Ovary (tissue), 9 donors: ENCODE results near the gene DNAJC18. TPM values are rescaled to one million over a fixed set of nuclear protein-coding genes. Genes with fewer than 3 reads are reported as not detected.

Experiments used
- DNase-seq, 5 donors: peaks; one replicate each; pipeline ENCODE4 v3.0.0-alpha.2; 2019 to 2020
- H3K27ac ChIP-seq, 2 donors: fragments of 200-600 bp; one replicate each; pipeline versions ENCODE4 v1.5.1 to v1.8.0; 2019 to 2022
- H3K27me3 ChIP-seq: fragments of 200-600 bp; one replicate; pipeline ENCODE4 v1.8.0; 2022
- H3K36me3 ChIP-seq: fragments of 200-600 bp; sonication (generic); one replicate; pipeline ENCODE4 v1.5.1; 2019
- H3K4me1 ChIP-seq: one replicate; pipeline ENCODE4 v1.8.1; 2013; ENCODE audit warnings: mild to moderate bottlenecking, moderate library complexity; ENCODE audit not compliant: insufficient read depth
- H3K4me3 ChIP-seq: fragments of 200-600 bp; sonication (generic); one replicate; pipeline ENCODE4 v1.5.1; 2017
- H3K9me3 ChIP-seq, 2 donors: fragments of 200-600 bp in 1 of 2; sonication (generic) in 1 of 2; one replicate each; pipeline versions ENCODE4 v1.5.1 to v1.8.1; 2013 to 2019; ENCODE audit warnings: mild to moderate bottlenecking in 1 of 2, moderate library complexity in 1 of 2
- CTCF ChIP-seq, 3 donors: fragments of 450-650 bp in 2 of 3; fragments of 200-600 bp in 1 of 3; IDR thresholded peaks; one replicate each; pipeline versions ENCODE4 v1.5.1 to v1.8.0; 2016 to 2022; ENCODE audit warnings: antibody characterized with exemption in 3 of 3, mild to moderate bottlenecking in 1 of 3
- EP300 ChIP-seq: sonication (generic); formaldehyde crosslinking; IDR thresholded peaks from one replicate; pipeline ENCODE4 v1.6.1; 2017; ENCODE audit warnings: antibody characterized with exemption
- POLR2A ChIP-seq: fragments of 450-650 bp; IDR thresholded peaks from one replicate; pipeline ENCODE4 v1.6.1; 2017; ENCODE audit warnings: antibody characterized with exemption, mild to moderate bottlenecking, moderate library complexity
- WGBS, 3 donors: extraction: QIAGEN DNeasy Blood & Tissue Kit in 1 of 3; methylation state at CpG; one replicate each; pipeline versions ENCODE4 v1.1.5 to v1.1.7; 2013 to 2017; 5-methylcytosine and 5-hydroxymethylcytosine counted together
- intact Hi-C, 4 donors: fragments of 100-400 bp; cut with DNase I; formaldehyde crosslinking; loops; one replicate each; pipeline versions ENCODE4 v1.11.0 to v1.15.1; 2022 to 2023
- polyA plus RNA-seq, 2 donors: library from polyadenylated mRNA; stranded (reverse); fragments of 200-250 nt in 1 of 2; fragments of 350-450 nt in 1 of 2; fragmentation: Illumina TruSeq in 1 of 2; extraction: RNeasy Lipid Tissue Mini Kit (QIAGEN cat#74804) in 1 of 2; gene quantifications; one replicate each; pipeline ENCODE4 v1.2.3, GENCODE V29; 2013 to 2014
- total RNA-seq, 7 donors: library from RNA; depleted of rRNA in 2 of 7; stranded (reverse); fragments of >200 nt in 2 of 7; fragmentation: NEBNext Ultra II Directional in 3 of 7; extraction: Animal tissue kit (Norgen Biotek cat#: 25700) in 3 of 7; gene quantifications; one replicate each; pipeline versions ENCODE4 v1.1.0 to v1.2.4, GENCODE V29; 2016 to 2023
- donor health status: DM: no; HTN: no; CAD: no; lungs with moderate emphysema.
- donor health status: DM: no; HTN: no; CAD: no.
- donor health status: Bipolar disorder and iron deficiency.
- donor health status: DM: yes; HTN: yes; CAD: no.
- donor health status: DM: no; HTN: no; CAD: no.
- donor health status: DM: yes; HTN: yes; CAD: no.

Gene DNAJC18
- total and polyA plus RNA-seq, 9 donors: 5.2 to 35.6 (median 22.4) TPM

GRCh38 chr5:139385061-139386049 lies 54.0 kb downstream of the DNAJC18 start:
- H3K36me3 ChIP-seq: no peaks in the 10 kb centered on the region
- H3K9me3 ChIP-seq: no peaks in the 10 kb centered on the region
- H3K4me1 ChIP-seq: no peaks in the 10 kb centered on the region
- peak in 1 of 5 donors; percentile 20 for DNase-seq
- H3K27ac ChIP-seq: peak overlapping the region in 1 of 2 donors; percentile 57
- WGBS, 3 donors: 34 to 48% (median 37%) methylated on average over 8 of the region's 8 CpGs
- no peak overlapping the region for H3K4me3 ChIP-seq
- intact Hi-C loops: no loop called here
- H3K27me3 ChIP-seq: no peaks in the 10 kb centered on the region
- TF ChIP-seq EP300 (no peak), POLR2A (no peak)

GRCh38 chr5:139384591-139385051 lies 54.7 kb downstream of the DNAJC18 start:
- no peak for TF ChIP-seq POLR2A
- no peak for TF ChIP-seq CTCF (IDR thresholded peaks at IDR 0.05)
- no peak for TF ChIP-seq EP300
- DNase-seq: peak in 1 of 5 donors; percentile 11
- H3K9me3 ChIP-seq: no peaks in the 10 kb centered on the region
- WGBS, 3 donors: 75 to 81% (median 80%) methylated on average over 9 of the region's 9 CpGs
- H3K4me3 ChIP-seq: no peak overlapping the region
- H3K36me3 ChIP-seq: no peaks in the 10 kb centered on the region
- intact Hi-C loops: no loop called here
- no peaks in the 10 kb centered on the region for H3K27me3 ChIP-seq
- peak overlapping the region in 1 of 2 donors; percentile 57 for H3K27ac ChIP-seq
- no peaks in the 10 kb centered on the region for H3K4me1 ChIP-seq

GRCh38 chr5:139383993-139384590 lies 55.2 kb downstream of the DNAJC18 start:
- Histone ChIP-seq H3K4me3 (no peak overlapping the region), H3K27ac (no peak overlapping the region), H3K4me1 (no peaks in the 10 kb centered on the region), H3K36me3 (no peaks in the 10 kb centered on the region), H3K9me3 (no peaks in the 10 kb centered on the region), H3K27me3 (no peaks in the 10 kb centered on the region)
- no peak for TF ChIP-seq POLR2A
- no peak for TF ChIP-seq EP300
- no peak for TF ChIP-seq CTCF (IDR thresholded peaks at IDR 0.05)
- peak in 1 of 5 donors; percentile 11 for DNase-seq
- intact Hi-C loops: no loop called here
- 81 to 99% (median 89%) methylated on average over 7 of the region's 7 CpGs for WGBS, 3 donors

- TF ChIP-seq EP300 (no peak), CTCF (IDR thresholded peaks at IDR 0.05) (no peak), POLR2A (no peak)
- Histone ChIP-seq H3K9me3 (no peaks in the 10 kb centered on the region), H3K4me3 (no peak within 1 kb of the TSS), H3K27me3 (no peaks in the 10 kb centered on the region), H3K27ac (no peak within 1 kb of the TSS), H3K4me1 (no peaks in the 10 kb centered on the region), H3K36me3 (no peaks in the 10 kb centered on the region)
- intact Hi-C loops: no loop called here
- DNase-seq: peak in 2 of 5 donors; percentile 12 to 34
- WGBS, 3 donors: 70 to 75% (median 73%) methylated on average over 10 of the region's 10 CpGs
These were observed 55.9 kb downstream of the DNAJC18 start, which contains the start of gene SLC23A1 for GRCh38 chr5:139383275-139383992. Gene SLC23A1, minus strand, starts transcription at chr5:139383297. Its CDS starts 44 bp downstream, at chr5:139383253.
